Upper lobe of right lung (tissue), 1 donor: ENCODE results near the gene ABLIM3. TPM values are rescaled to one million over a fixed set of nuclear protein-coding genes. Genes with fewer than 3 reads are reported as not detected.

Source experiments
- ATAC-seq: fragments of 200-7000 bp; cut with Tn5 transposase; one replicate; pipeline ENCODE4 v1.9.1; 2020; ENCODE audit warnings: mild to moderate bottlenecking, moderate library complexity
- DNase-seq: peaks from one replicate; pipeline ENCODE4 v3.0.0-alpha.2; 2020
- H3K27ac ChIP-seq: fragments of 200-600 bp; one replicate; pipeline ENCODE4 v1.8.0; 2022
- H3K27me3 ChIP-seq: fragments of 200-600 bp; one replicate; pipeline ENCODE4 v1.8.0; 2022; ENCODE audit warnings: mild to moderate bottlenecking
- H3K36me3 ChIP-seq: fragments of 200-600 bp; one replicate; pipeline ENCODE4 v1.8.0; 2022
- H3K4me1 ChIP-seq: fragments of 200-600 bp; one replicate; pipeline ENCODE4 v1.8.0; 2022
- H3K4me3 ChIP-seq: fragments of 200-600 bp; one replicate; pipeline ENCODE4 v1.8.0; 2022; ENCODE audit warnings: mild to moderate bottlenecking
- H3K9me3 ChIP-seq: fragments of 200-600 bp; one replicate; pipeline ENCODE4 v1.8.0; 2022
- intact Hi-C: fragments of 100-400 bp; cut with DNase I; formaldehyde crosslinking; loops from one replicate; pipeline ENCODE4 v1.11.0; 2022
- total RNA-seq: library from RNA; stranded (reverse); fragmentation: NEBNext Ultra II Directional; extraction: Animal tissue kit (Norgen Biotek cat#: 25700); gene quantifications from one replicate; pipeline ENCODE4 v1.2.1, GENCODE V29; 2021
- TF ChIP-seq, protein P1 (sequence below): fragments of 200-600 bp; IDR thresholded peaks from one replicate; pipeline ENCODE4 v1.8.0; 2022; ENCODE audit warnings: antibody characterized with exemption
- donor health status: DM: no; HTN: yes; CAD: no; lungs with severe emphysema.

The ABLIM3 gene
- total RNA-seq, 1 donor from 2014 or later, result 31.9 TPM

DNA sequence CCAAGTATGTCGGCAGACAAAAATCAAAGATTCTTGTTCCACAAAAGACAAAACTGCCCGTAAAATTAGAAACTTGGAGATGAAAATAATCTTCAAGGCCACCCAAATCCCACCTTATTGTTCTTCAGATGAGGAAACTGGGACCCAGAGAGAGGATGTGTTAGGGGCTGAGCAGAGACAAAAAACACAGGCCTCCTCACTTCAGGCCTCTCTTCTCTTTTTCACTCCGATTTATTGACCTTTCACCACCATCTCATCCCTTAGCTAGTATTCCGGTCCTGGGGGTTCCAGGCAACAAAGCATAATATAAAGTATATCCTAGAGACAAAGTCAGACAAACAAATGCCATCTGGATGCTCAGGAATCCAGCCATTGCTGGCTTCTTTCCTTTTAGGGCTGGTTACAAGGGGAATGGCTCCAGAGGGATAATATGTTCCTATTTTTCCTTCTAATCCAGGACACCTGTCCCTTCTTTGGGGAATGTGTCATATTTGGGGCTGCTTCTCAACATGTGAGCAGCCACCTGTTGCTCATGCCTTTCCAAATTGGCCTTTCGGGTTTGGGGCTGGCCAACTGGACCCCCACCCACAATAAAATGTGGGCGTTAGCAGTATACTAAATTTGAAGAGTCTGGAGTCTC is 88.1 kb downstream of the ABLIM3 start:
- H3K36me3 ChIP-seq, result no peaks in the 10 kb centered on the region
- TF ChIP-seq, protein P1, sequence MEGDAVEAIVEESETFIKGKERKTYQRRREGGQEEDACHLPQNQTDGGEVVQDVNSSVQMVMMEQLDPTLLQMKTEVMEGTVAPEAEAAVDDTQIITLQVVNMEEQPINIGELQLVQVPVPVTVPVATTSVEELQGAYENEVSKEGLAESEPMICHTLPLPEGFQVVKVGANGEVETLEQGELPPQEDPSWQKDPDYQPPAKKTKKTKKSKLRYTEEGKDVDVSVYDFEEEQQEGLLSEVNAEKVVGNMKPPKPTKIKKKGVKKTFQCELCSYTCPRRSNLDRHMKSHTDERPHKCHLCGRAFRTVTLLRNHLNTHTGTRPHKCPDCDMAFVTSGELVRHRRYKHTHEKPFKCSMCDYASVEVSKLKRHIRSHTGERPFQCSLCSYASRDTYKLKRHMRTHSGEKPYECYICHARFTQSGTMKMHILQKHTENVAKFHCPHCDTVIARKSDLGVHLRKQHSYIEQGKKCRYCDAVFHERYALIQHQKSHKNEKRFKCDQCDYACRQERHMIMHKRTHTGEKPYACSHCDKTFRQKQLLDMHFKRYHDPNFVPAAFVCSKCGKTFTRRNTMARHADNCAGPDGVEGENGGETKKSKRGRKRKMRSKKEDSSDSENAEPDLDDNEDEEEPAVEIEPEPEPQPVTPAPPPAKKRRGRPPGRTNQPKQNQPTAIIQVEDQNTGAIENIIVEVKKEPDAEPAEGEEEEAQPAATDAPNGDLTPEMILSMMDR, result no peak
- H3K27me3 ChIP-seq, result no peaks in the 10 kb centered on the region
- H3K4me3 ChIP-seq, result no peak overlapping the region
- no peaks in the 10 kb centered on the region for H3K9me3 ChIP-seq
- DNase-seq, result no peak
- H3K4me1 ChIP-seq, result peaks cover 25% of the 10 kb centered on the region
- no peak for ATAC-seq
- peak overlapping the region; percentile 27 for H3K27ac ChIP-seq
- intact Hi-C loops, result no loop called here

- peaks cover 3% of the 10 kb centered on the region for H3K36me3 ChIP-seq
- no peaks in the 10 kb centered on the region for H3K27me3 ChIP-seq
- no peak overlapping the region for H3K4me3 ChIP-seq
- ATAC-seq (no peak), DNase-seq (no peak)
- intact Hi-C loops, result loop anchor here (10.0 kb wide), 1 partner anchor 91 kb away; the partner anchor contains the start of gene ABLIM3
- no peaks in the 10 kb centered on the region for H3K4me1 ChIP-seq
- no peaks in the 10 kb centered on the region for H3K9me3 ChIP-seq
- no peak overlapping the region for H3K27ac ChIP-seq
- TF ChIP-seq, protein P1, result no peak
Observed at GRCh38 chr5:149235841-149236240, 94.5 kb downstream of the ABLIM3 start.

DNA sequence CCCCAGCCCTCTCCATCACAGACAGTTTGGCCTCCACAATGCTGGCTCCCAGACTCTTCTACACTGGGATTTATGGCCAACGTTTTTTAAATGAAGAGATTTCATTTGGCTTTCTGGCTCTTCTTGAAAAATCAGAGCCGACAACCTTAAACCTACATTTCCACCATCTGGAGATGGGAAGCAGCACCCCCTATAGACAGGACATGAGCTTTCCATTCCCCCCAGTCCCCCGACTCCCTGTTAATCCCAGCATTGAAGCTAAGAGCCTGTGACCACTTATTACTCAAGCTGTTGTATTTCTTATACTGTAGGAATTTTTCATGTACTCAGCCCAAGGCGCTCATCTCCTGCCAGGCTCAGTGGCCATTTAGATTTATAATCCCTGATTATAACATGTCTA is 96.4 kb downstream of the ABLIM3 start:
- peaks cover 3% of the 10 kb centered on the region for H3K36me3 ChIP-seq
- DNase-seq (no peak), ATAC-seq (no peak)
- H3K27me3 ChIP-seq, result no peaks in the 10 kb centered on the region
- intact Hi-C loops, result loop anchor here (10.0 kb wide), 1 partner anchor 93 kb away; the partner anchor contains the start of gene ABLIM3
- H3K9me3 ChIP-seq, result no peaks in the 10 kb centered on the region
- no peak overlapping the region for H3K4me3 ChIP-seq
- no peak overlapping the region for H3K27ac ChIP-seq
- TF ChIP-seq, protein P1, result no peak
- H3K4me1 ChIP-seq, result no peaks in the 10 kb centered on the region

DNA sequence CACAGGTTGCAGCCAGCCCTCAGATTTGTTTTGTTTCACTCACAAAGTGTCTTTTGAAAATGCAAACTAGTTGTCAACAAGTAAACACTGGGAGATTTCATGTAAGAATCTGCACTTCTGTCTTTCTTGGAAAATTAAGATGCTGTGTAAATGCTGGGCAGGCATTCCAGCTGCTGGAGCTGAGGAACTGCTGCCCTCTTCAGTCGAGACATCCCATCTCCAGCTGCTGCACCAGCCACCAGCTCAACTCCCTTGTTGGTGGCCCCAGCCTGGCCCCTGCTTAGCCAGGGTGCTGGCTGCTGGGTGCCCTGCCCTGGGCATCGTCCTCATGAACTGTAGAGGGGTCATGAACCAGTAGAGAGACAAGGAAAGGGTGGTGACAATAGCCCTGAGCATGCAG is 97.2 kb downstream of the ABLIM3 start:
- no peaks in the 10 kb centered on the region for H3K4me1 ChIP-seq
- intact Hi-C loops, result loop anchor here (10.0 kb wide), 1 partner anchor 94 kb away; the partner anchor contains the start of gene ABLIM3
- DNase-seq, result no peak
- no peak overlapping the region for H3K27ac ChIP-seq
- no peaks in the 10 kb centered on the region for H3K27me3 ChIP-seq
- no peaks in the 10 kb centered on the region for H3K9me3 ChIP-seq
- peaks cover 3% of the 10 kb centered on the region for H3K36me3 ChIP-seq
- ATAC-seq, result no peak
- TF ChIP-seq, protein P1, result no peak
- no peak overlapping the region for H3K4me3 ChIP-seq

DNA sequence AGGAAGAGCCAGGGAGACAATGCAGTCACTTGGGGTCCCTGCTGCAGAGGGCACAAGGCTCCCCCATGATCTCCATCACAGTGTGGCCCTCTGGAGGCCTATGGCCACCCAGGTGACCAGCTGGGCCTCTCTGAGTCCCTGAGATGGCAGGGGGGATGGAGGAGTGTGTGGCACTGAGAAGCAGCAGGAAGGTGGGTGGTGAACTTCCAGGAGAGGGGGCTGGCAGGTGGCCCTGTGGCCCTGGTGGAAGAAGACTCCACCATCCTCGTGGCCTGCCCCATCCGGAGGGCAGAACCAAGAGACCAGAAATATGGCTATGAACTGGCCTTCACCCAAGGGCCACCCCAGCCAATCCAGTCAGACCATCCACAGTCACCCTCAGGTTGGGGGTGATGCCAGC is 98.6 kb downstream of the ABLIM3 start:
- Histone ChIP-seq H3K4me1 (no peaks in the 10 kb centered on the region), H3K9me3 (no peaks in the 10 kb centered on the region), H3K4me3 (no peak overlapping the region), H3K27me3 (no peaks in the 10 kb centered on the region), H3K27ac (no peak overlapping the region), H3K36me3 (peaks cover 3% of the 10 kb centered on the region)
- peak; percentile 4 for ATAC-seq
- TF ChIP-seq, protein P1, result no peak
- intact Hi-C loops, result loop anchor here (10.0 kb wide), 1 partner anchor 95 kb away; the partner anchor contains the start of gene ABLIM3
- no peak for DNase-seq
